K562 (cell line): ENCODE data around the gene PRTN3. TPM values are rescaled to one million over a fixed set of nuclear protein-coding genes. Genes with fewer than 3 reads are reported as not detected.

Experiments
- ATAC-seq: fragments of 200-7000 bp; cut with Tn5 transposase; 3 replicates; pipeline ENCODE4 v1.9.1; 2020; ENCODE audit warnings: moderate library complexity
- BruUV-seq: library from RNA; stranded (reverse); fragments of 400-500 nt; replicated peaks from 2 replicates; lab custom pipeline; 2021; lab: Mats Ljungman, UMichigan
- CTCF ChIA-PET: fragments of 300-600 bp; formaldehyde crosslinking; extraction: SDS; loops from one replicate; lab custom pipeline; 2021; ENCODE audit warnings: low intra/inter-chr PET ratio; lab: Yijun Ruan, JAX
- POLR2A ChIA-PET: fragments of 300-600, 350-650 bp; sonication (Branson Sonifier 250); formaldehyde crosslinking; extraction: SDS; loops from one replicate; lab custom pipeline; 2021; ENCODE audit warnings: antibody characterized with exemption, inconsistent platforms; lab: Yijun Ruan, JAX
- DNase-seq, 4 experiments: peaks; one replicate each; pipeline versions ENCODE4 v3.0.0 to v3.0.0-alpha.2; 2011 to 2018; ENCODE audit warnings: low spot score in 3 of 4, mixed read lengths in 3 of 4; ENCODE audit errors: extremely low read depth in 1 of 4
- FAIRE-seq: peaks from 2 replicates; lab custom pipeline; 2011; peaks lifted over from hg19 to GRCh38; lab: Jason Lieb, UNC
- H2AFZ ChIP-seq: 2 replicates; pipeline ENCODE4 v1.6.0; 2011; ENCODE audit warnings: low read depth, low read length, control low read depth, inconsistent platforms
- H3K27ac ChIP-seq: fragments of 200-600 bp; 3 replicates; pipeline ENCODE4 v1.8.0; 2011; ENCODE audit warnings: low read depth, mild to moderate bottlenecking, control low read depth, inconsistent platforms, low read length, moderate library complexity, mixed read lengths; ENCODE audit errors: extremely low read depth
- H3K27me3 ChIP-seq, 2 experiments: fragments of 300-600 bp in 1 of 2; 2 replicates in 1 of 2; 3 replicates in 1 of 2; pipeline versions ENCODE4 v1.6.0 to v1.8.0; 2011; ENCODE audit warnings: inconsistent platforms in 2 of 2, low read length in 2 of 2, mild to moderate bottlenecking in 1 of 2, mixed read lengths in 1 of 2, moderate library complexity in 1 of 2; ENCODE audit not compliant: control insufficient read depth in 2 of 2, insufficient read depth in 2 of 2
- H3K36me3 ChIP-seq: fragments of 300-600 bp; 3 replicates; pipeline ENCODE4 v1.8.0; 2011; ENCODE audit warnings: mild to moderate bottlenecking, low read length, inconsistent platforms; ENCODE audit not compliant: control insufficient read depth, insufficient read depth
- H3K4me1 ChIP-seq, 2 experiments: fragments of 200-600 bp in 1 of 2; replicated peaks in 1 of 2; 2 replicates in 1 of 2; 3 replicates in 1 of 2; pipeline versions ENCODE4 v1.5.1 to v1.8.0; 2011; ENCODE audit warnings: inconsistent platforms in 2 of 2, low read length in 2 of 2, mild to moderate bottlenecking in 1 of 2, mixed read lengths in 1 of 2, moderate library complexity in 1 of 2; ENCODE audit not compliant: control insufficient read depth in 2 of 2, insufficient read depth in 2 of 2
- H3K4me2 ChIP-seq: 2 replicates; pipeline ENCODE4 v1.6.1; 2011; ENCODE audit warnings: low read length, control low read depth, inconsistent platforms, mixed read lengths; ENCODE audit not compliant: insufficient read depth
- H3K4me3 ChIP-seq: fragments of 200-600 bp; sonication (generic), shearing (Covaris generic); 2 replicates; pipeline ENCODE4 v1.5.1; 2016; ENCODE audit warnings: control low read depth, inconsistent platforms
- H3K79me2 ChIP-seq: fragments of 200-600 bp; 3 replicates; pipeline ENCODE4 v1.8.0; 2011; ENCODE audit warnings: low read length, inconsistent platforms; ENCODE audit not compliant: control insufficient read depth, insufficient read depth
- H3K9ac ChIP-seq, 2 experiments: 2 replicates each; pipeline versions ENCODE4 v1.6.0 to v1.6.1; 2011; ENCODE audit warnings: low read depth in 2 of 2, low read length in 2 of 2, control low read depth in 1 of 2, inconsistent platforms in 1 of 2, mild to moderate bottlenecking in 1 of 2, mixed read lengths in 1 of 2; ENCODE audit not compliant: insufficient read depth in 1 of 2
- H3K9me1 ChIP-seq: one replicate; pipeline ENCODE4 v1.6.0; 2011; ENCODE audit warnings: inconsistent platforms, mild to moderate bottlenecking, low read length, moderate library complexity; ENCODE audit not compliant: control insufficient read depth, insufficient read depth
- H3K9me3 ChIP-seq: replicated peaks from 2 replicates; pipeline ENCODE4 v1.5.1; 2011; ENCODE audit warnings: low read depth, low read length, inconsistent platforms; ENCODE audit not compliant: control insufficient read depth, insufficient read depth
- H4K20me1 ChIP-seq: replicated peaks from 2 replicates; pipeline ENCODE4 v1.6.1; 2011; ENCODE audit warnings: low read length, inconsistent platforms, mixed read lengths; ENCODE audit not compliant: control insufficient read depth, insufficient read depth
- BRD4 ChIP-seq: fragments of 200-600 bp; sonication (generic); IDR thresholded peaks from 2 replicates; pipeline ENCODE4 v1.6.1; 2017; ENCODE audit warnings: inconsistent platforms
- CBX3 ChIP-seq, 2 experiments: IDR thresholded peaks; 1 replicate in 1 of 2; 2 replicates in 1 of 2; pipeline ENCODE4 v1.6.1; 2012; ENCODE audit warnings: inconsistent platforms in 2 of 2, low read length in 2 of 2, borderline replicate concordance in 1 of 2, control low read depth in 1 of 2
- MAZ ChIP-seq, 2 experiments: fragments of 450-650 bp in 1 of 2; sonication (generic) in 1 of 2; formaldehyde crosslinking; IDR thresholded peaks in 1 of 2; conservative IDR thresholded peaks in 1 of 2; 2 replicates each; pipeline versions ENCODE4 v1.4.0 to v1.5.0; 2020; ENCODE audit warnings: mild to moderate bottlenecking in 1 of 2, missing genetic modification reagents in 1 of 2
- MCM7 ChIP-seq, 2 experiments: fragments of 450-650 bp; IDR thresholded peaks; 2 replicates each; pipeline ENCODE4 v1.6.1; 2016 to 2018
- PHF21A ChIP-seq: fragments of 450-650 bp; IDR thresholded peaks from 2 replicates; pipeline ENCODE4 v1.6.1; 2017; ENCODE audit warnings: low read depth, borderline replicate concordance
- PHF8 ChIP-seq: fragments of 200-600 bp; sonication (generic); IDR thresholded peaks from 2 replicates; pipeline ENCODE4 v1.6.1; 2012; ENCODE audit warnings: mixed run types, mild to moderate bottlenecking, inconsistent platforms, low read length, moderate library complexity, borderline replicate concordance
- POLR2A ChIP-seq: fragments of 450-650 bp; conservative IDR thresholded peaks from 2 replicates; pipeline ENCODE4 v1.6.1; 2016
- POLR2AphosphoS5 ChIP-seq: IDR thresholded peaks from 2 replicates; pipeline ENCODE4 v1.6.1; 2011; ENCODE audit warnings: mild to moderate bottlenecking, low read depth, low read length, moderate library complexity; ENCODE audit not compliant: control insufficient read depth, insufficient read depth
- POLR2G ChIP-seq: fragments of 200-400 bp; formaldehyde crosslinking; IDR thresholded peaks from 2 replicates; pipeline ENCODE4 v1.6.1; 2017; ENCODE audit warnings: low read depth, mild to moderate bottlenecking, antibody characterized with exemption, low read length, moderate library complexity
- TAF1 ChIP-seq: IDR thresholded peaks from 2 replicates; pipeline ENCODE4 v1.6.1; 2011; ENCODE audit warnings: mild to moderate bottlenecking, low read length, moderate library complexity; ENCODE audit not compliant: insufficient read depth, control insufficient read depth, severe bottlenecking; ENCODE audit errors: extremely low read depth
- TAF7 ChIP-seq: fragments of 450-650 bp; IDR thresholded peaks from 2 replicates; pipeline ENCODE4 v1.6.1; 2016; ENCODE audit warnings: missing genetic modification characterization, missing compliant biosample characterization
- TBP ChIP-seq: optimal IDR thresholded peaks from 2 replicates; pipeline ENCODE3; 2011; ENCODE audit warnings: low read depth, low read length, improper control_type of control experiment
- ZBTB7A ChIP-seq: IDR thresholded peaks from 2 replicates; pipeline ENCODE4 v1.6.1; 2011; ENCODE audit warnings: low read depth, mild to moderate bottlenecking, low read length, moderate library complexity, borderline replicate concordance; ENCODE audit not compliant: control insufficient read depth
- ZFX ChIP-seq: sonication (generic); formaldehyde crosslinking; IDR thresholded peaks from 2 replicates; pipeline ENCODE4 v1.8.0; 2022; ENCODE audit warnings: mild to moderate bottlenecking, missing genetic modification reagents, moderate library complexity
- ZNF263 ChIP-seq: sonication (generic); formaldehyde crosslinking; IDR thresholded peaks from 2 replicates; pipeline ENCODE4 v1.8.0; 2022; ENCODE audit warnings: mild to moderate bottlenecking, missing genetic modification reagents, borderline replicate concordance
- WGBS: fragments of 100-300 bp; shearing (Covaris generic); methylation state at CpG from one replicate; pipeline ENCODE4 v1.1.6; 2016; ENCODE audit warnings: low coverage, mixed read lengths; ENCODE audit not compliant: insufficient coverage; ENCODE audit errors: missing lambda C conversion rate; 5-methylcytosine and 5-hydroxymethylcytosine counted together
- in situ Hi-C: fragments of 300-500 bp; cut with MboI; formaldehyde crosslinking; loops from 4 replicates; pipeline ENCODE4 v1.15.0; 2018; ENCODE audit warnings: inconsistent platforms, mixed read lengths
- intact Hi-C: fragments of 100-400 bp; cut with micrococcal nuclease; formaldehyde crosslinking; loops from 2 replicates; pipeline ENCODE4 v1.14.2; 2022
- polyA plus RNA-seq, 8 experiments: library from polyadenylated mRNA; depleted of rRNA in 4 of 8; stranded (reverse) in 5 of 8; unstranded in 3 of 8; fragments of >200 nt; fragmentation: Nextera tagmentation in 2 of 8; fragmentation: Illumina TruSeq in 1 of 8; extraction: Ambion mirVana in 2 of 8; extraction: Trizol in 1 of 8; gene quantifications; 2 replicates each; pipeline versions ENCODE4 v1.2.1 to v1.2.3, GENCODE V29; 2011 to 2014; ENCODE audit warnings: inconsistent platforms in 1 of 8, missing spikeins in 1 of 8
- total RNA-seq, 7 experiments: library from RNA; depleted of rRNA in 6 of 7; stranded (reverse); fragments of >200 nt in 6 of 7; fragmentation: Illumina TruSeq in 2 of 7; extraction: Trizol in 2 of 7; gene quantifications; 2 replicates each; pipeline versions ENCODE4 v1.2.1 to v1.2.3, GENCODE V29; 2011 to 2021; ENCODE audit warnings: low replicate concordance in 1 of 7
- TF ChIP-seq, protein P1 (sequence below), 2 experiments: fragments of 450-650 bp; conservative IDR thresholded peaks; 2 replicates each; pipeline ENCODE4 v1.6.1; 2017; ENCODE audit warnings: mild to moderate bottlenecking in 2 of 2, moderate library complexity in 2 of 2
- TF ChIP-seq, protein P2 (sequence below): fragments of 200-800 bp; sonication (Bioruptor generic); IDR thresholded peaks from 2 replicates; pipeline ENCODE4 v1.6.1; 2017; ENCODE audit warnings: missing genetic modification characterization, missing compliant biosample characterization

Gene PRTN3
- total and polyA plus RNA-seq, 9 of the 15 experiments (the other 6 are each of a cell fraction or from before 2014, with no cell fraction given): 0.14 to 0.86 (median 0.43) TPM; not detected in 3

DNA sequence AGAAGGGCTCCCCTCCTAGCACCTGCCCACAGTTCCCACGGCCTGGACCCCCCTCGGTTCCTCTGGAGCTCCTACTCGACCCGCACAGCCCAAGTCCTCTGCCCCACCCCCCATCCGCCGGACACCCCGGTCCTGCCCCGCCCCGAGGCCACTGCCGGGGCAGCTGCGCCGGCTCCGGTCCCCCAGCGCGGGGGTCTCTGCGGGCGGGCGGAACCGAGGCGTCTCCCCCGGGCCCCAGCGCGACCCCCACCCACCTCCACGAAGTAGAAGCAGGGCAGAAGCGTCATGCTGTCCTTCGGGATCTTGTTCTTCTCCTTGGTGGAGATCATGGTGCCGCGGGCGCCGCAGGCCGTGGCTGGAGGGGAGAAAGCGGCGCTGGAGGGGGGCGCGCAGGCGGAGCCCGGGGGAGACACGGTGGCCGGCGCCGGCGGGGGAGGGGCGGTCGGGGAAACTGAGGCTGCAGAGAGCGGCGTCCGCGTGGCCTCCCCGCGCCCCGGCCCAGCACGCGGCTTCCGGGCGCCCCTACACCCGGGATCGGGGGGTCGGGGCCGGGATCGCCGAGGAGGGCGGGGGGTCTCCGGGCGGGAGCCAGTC is 19.5 kb upstream of the PRTN3 start:
- Histone ChIP-seq H3K36me3 (no peaks in the 10 kb centered on the region), H3K27me3 (no peaks in the 10 kb centered on the region), H3K4me2 (peak overlapping the region; percentile 71; the same call in 1 of the 2 replicates), H3K4me3 (peak overlapping the region; percentile 85), H3K4me1 (peaks cover 15 to 67% of the 10 kb centered on the region in 2 experiments), H4K20me1 (no peaks in the 10 kb centered on the region), H3K79me2 (peaks cover 22% of the 10 kb centered on the region; the same call in 2 of the 3 replicates), H3K9me1 (no peaks in the 10 kb centered on the region), H2AFZ (peak overlapping the region; percentile 51), H3K9me3 (no peaks in the 10 kb centered on the region), H3K9ac (peak overlapping the region; percentile 62 to 93), H3K27ac (peak overlapping the region; percentile 83)
- ChIA-PET POLR2A (interaction anchor here (1.0 kb wide), 2 partner anchors 14 to 23 kb away, joined by 3 to 4 read pairs; no protein-coding TSS in a partner anchor), CTCF (no interaction called here)
- intact Hi-C loops (no loop called here), in situ Hi-C loops (no loop called here)
- under 1% methylated on average over 22 of the region's 64 CpGs for WGBS
- peak; percentile 75 for ATAC-seq
- no TSS peak for BruUV-seq
- DNase-seq: peak; percentile 65 to 85 (median 84)
- FAIRE-seq: no peak
- TF ChIP-seq BRD4 (peak; percentile 52; the same call in 1 of the 2 replicates), ZFX (CRISPR knock-in tag) (peak; percentile 60), MCM7 (IDR thresholded peaks at IDR 0.05) (no peak), POLR2AphosphoS5 (peak; percentile 25; the same call in 1 of the 2 replicates), PHF21A (no peak), MAZ (CRISPR knock-in tag; conservative IDR thresholded peaks at IDR 0.05 in 1 of 2, IDR thresholded peaks at IDR 0.05 in 1 of 2) (peak in 1 of 2 experiments; percentile 37; a peak in 2 of 4 replicates), PHF8 (peak; percentile 54; the same call in 1 of the 2 replicates), TAF1 (peak; percentile 38), ZBTB7A (peak; percentile 94), TAF7 (tag) (no peak), POLR2A (peak; percentile 55), TBP (peak; percentile 15), CBX3 (IDR thresholded peaks at IDR 0.05; ENCODE audit: borderline replicate concordance in 1 of 2, low read length in 2 of 2) (no peak), POLR2G (peak; percentile 70), ZNF263 (CRISPR knock-in tag) (no peak)
- TF ChIP-seq, protein P1, sequence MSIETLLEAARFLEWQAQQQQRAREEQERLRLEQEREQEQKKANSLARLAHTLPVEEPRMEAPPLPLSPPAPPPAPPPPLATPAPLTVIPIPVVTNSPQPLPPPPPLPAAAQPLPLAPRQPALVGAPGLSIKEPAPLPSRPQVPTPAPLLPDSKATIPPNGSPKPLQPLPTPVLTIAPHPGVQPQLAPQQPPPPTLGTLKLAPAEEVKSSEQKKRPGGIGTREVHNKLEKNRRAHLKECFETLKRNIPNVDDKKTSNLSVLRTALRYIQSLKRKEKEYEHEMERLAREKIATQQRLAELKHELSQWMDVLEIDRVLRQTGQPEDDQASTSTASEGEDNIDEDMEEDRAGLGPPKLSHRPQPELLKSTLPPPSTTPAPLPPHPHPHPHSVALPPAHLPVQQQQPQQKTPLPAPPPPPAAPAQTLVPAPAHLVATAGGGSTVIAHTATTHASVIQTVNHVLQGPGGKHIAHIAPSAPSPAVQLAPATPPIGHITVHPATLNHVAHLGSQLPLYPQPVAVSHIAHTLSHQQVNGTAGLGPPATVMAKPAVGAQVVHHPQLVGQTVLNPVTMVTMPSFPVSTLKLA (conservative IDR thresholded peaks at IDR 0.05): 0 out of 4 replicates have a peak, but pooled peaks of 1 of the 2 experiments have one; percentile 47
- TF ChIP-seq, protein P2, sequence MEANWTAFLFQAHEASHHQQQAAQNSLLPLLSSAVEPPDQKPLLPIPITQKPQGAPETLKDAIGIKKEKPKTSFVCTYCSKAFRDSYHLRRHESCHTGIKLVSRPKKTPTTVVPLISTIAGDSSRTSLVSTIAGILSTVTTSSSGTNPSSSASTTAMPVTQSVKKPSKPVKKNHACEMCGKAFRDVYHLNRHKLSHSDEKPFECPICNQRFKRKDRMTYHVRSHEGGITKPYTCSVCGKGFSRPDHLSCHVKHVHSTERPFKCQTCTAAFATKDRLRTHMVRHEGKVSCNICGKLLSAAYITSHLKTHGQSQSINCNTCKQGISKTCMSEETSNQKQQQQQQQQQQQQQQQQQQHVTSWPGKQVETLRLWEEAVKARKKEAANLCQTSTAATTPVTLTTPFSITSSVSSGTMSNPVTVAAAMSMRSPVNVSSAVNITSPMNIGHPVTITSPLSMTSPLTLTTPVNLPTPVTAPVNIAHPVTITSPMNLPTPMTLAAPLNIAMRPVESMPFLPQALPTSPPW (CRISPR knock-in tag): peak; percentile 56
